ENCODE measurements around the gene ZMYM4. TPM values are rescaled to one million over a fixed set of nuclear protein-coding genes. Genes with fewer than 3 reads are reported as not detected.

Gene ZMYM4
- total RNA-seq, 2 experiments from 2014 or later: 21.1 to 54.3 TPM

DNA sequence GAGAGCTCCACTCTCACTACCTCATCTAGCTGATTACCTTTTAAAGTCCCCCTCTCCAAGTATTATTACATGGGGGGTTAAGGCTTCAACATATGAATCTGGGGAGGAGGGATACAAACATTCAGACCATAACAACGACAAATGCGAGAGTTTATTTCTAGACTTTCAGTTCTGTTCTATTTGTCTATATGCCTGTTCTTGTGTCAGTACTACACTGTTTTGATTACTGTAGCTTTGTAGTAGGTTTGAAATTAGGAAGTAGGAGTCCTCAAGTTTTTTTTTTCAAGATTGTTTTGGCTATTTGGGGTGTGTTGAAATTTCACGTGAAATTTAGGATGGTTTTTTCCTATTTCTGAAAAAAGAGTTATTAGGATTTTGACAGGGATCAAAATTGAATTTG is 16.3 kb downstream of the ZMYM4 start:
- Histone ChIP-seq H3K27ac (ENCODE audit: low read depth, low read length, poor library complexity, severe bottlenecking) (no peak overlapping the region), H3K9me3 (ENCODE audit: low read length) (peaks cover 17% of the 10 kb centered on the region), H3K4me2 (ENCODE audit: low read length) (no peak overlapping the region), H2AFZ (ENCODE audit: low read length) (no peak overlapping the region), H3K79me2 (ENCODE audit: insufficient read depth, low read depth, low read length) (peaks cover 13% of the 10 kb centered on the region; the same call in 1 of the 2 replicates), H3K4me1 (ENCODE audit: insufficient read depth, low read length, poor library complexity, severe bottlenecking) (no peaks in the 10 kb centered on the region), H3K36me3 (ENCODE audit: insufficient read depth, low read length) (peaks cover 40% of the 10 kb centered on the region), H3K9me2 (ENCODE audit: insufficient read depth, low read length) (no peaks in the 10 kb centered on the region), H3K4me3 (ENCODE audit: low read depth, low read length, poor library complexity, severe bottlenecking) (no peak overlapping the region), H4K20me1 (ENCODE audit: insufficient read depth, low read length) (no peaks in the 10 kb centered on the region)
- BruUV-seq (replicated peaks): no TSS peak
- intact Hi-C loops (cut with micrococcal nuclease; ENCODE audit: unreplicated experiment): no loop called here
- no peak for TF ChIP-seq EZH2phosphoT487 (IDR thresholded peaks at IDR 0.05; ENCODE audit: borderline replicate concordance, low read depth, low read length)
- TF ChIP-seq, protein P1, sequence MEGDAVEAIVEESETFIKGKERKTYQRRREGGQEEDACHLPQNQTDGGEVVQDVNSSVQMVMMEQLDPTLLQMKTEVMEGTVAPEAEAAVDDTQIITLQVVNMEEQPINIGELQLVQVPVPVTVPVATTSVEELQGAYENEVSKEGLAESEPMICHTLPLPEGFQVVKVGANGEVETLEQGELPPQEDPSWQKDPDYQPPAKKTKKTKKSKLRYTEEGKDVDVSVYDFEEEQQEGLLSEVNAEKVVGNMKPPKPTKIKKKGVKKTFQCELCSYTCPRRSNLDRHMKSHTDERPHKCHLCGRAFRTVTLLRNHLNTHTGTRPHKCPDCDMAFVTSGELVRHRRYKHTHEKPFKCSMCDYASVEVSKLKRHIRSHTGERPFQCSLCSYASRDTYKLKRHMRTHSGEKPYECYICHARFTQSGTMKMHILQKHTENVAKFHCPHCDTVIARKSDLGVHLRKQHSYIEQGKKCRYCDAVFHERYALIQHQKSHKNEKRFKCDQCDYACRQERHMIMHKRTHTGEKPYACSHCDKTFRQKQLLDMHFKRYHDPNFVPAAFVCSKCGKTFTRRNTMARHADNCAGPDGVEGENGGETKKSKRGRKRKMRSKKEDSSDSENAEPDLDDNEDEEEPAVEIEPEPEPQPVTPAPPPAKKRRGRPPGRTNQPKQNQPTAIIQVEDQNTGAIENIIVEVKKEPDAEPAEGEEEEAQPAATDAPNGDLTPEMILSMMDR (conservative IDR thresholded peaks at IDR 0.05; ENCODE audit: low read length): no peak
- POLR2A ChIA-PET: no interaction called here
- no peak for DNase-seq (ENCODE audit: low spot score)
- CTCF ChIA-PET (ENCODE audit: unreplicated experiment): no interaction called here

DNA sequence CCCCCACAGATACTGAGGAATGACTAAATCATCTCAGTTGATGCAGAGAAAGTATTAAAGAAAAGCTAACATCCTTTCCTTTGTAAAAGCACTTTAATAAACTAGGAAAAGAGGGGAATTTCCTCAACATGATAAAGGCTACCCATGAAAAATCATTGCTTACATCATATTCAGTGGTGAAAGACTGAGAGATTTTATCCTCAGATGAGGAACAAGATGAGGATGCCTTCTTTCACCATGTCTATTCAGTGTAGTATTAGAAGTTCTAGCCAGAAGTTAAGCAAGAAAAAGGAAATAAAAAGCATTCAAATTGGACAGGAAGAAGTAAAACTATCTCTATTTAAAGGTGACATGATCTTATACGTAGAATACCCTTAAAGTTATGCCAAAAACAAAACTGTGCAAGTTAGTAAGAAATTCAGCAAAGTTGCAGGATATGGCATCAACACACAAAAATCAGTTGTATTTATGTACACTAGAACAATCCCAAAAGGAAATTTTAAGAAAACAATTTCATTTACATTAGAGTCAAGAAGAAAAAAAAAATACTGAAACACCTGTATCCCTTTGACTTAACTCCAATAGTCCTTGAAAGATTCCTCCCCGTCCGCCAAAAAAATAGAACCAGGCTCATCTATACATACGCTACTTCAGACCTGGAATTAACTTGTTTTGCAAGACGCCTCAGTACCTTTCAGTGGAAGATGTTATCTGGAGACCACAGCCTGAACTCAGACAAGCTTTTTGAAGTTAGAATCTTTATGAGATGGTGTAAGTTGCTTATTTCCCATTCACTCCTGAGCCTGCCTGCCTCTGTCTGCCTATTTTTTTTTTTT is 17.5 kb downstream of the ZMYM4 start:
- BruUV-seq (replicated peaks): no TSS peak
- Histone ChIP-seq H3K36me3 (ENCODE audit: insufficient read depth, low read length) (peaks cover 35% of the 10 kb centered on the region), H3K79me2 (ENCODE audit: insufficient read depth, low read depth, low read length) (peaks cover 13% of the 10 kb centered on the region; the same call in 1 of the 2 replicates), H4K20me1 (ENCODE audit: insufficient read depth, low read length) (no peaks in the 10 kb centered on the region), H2AFZ (ENCODE audit: low read length) (no peak overlapping the region), H3K4me2 (ENCODE audit: low read length) (no peak overlapping the region), H3K9me2 (ENCODE audit: insufficient read depth, low read length) (no peaks in the 10 kb centered on the region), H3K27ac (ENCODE audit: low read depth, low read length, poor library complexity, severe bottlenecking) (no peak overlapping the region), H3K9me3 (ENCODE audit: low read length) (peaks cover 17% of the 10 kb centered on the region), H3K4me1 (ENCODE audit: insufficient read depth, low read length, poor library complexity, severe bottlenecking) (no peaks in the 10 kb centered on the region), H3K4me3 (ENCODE audit: low read depth, low read length, poor library complexity, severe bottlenecking) (no peak overlapping the region)
- POLR2A ChIA-PET: no interaction called here
- DNase-seq (ENCODE audit: low spot score): no peak
- CTCF ChIA-PET (ENCODE audit: unreplicated experiment): no interaction called here
- TF ChIP-seq EZH2phosphoT487 (IDR thresholded peaks at IDR 0.05; ENCODE audit: borderline replicate concordance, low read depth, low read length): no peak
- TF ChIP-seq, protein P1 (conservative IDR thresholded peaks at IDR 0.05; ENCODE audit: low read length): no peak
- intact Hi-C loops (cut with micrococcal nuclease; ENCODE audit: unreplicated experiment): no loop called here

All from OCI-LY7 (cell line).